Neuronal stem cell (in vitro differentiated cells): ENCODE data around the gene PLD4.

Experiments used
- DNase-seq: peaks from one replicate; pipeline ENCODE4 v3.0.0-alpha.2; 2013; ENCODE audit warnings: low spot score
- H2AFZ ChIP-seq: one replicate; pipeline ENCODE4 v1.6.1; 2013; ENCODE audit warnings: mild to moderate bottlenecking, low read length, inconsistent platforms
- H2AK5ac ChIP-seq: 2 replicates; pipeline ENCODE4 v1.6.1; 2013; ENCODE audit warnings: low read depth, mild to moderate bottlenecking, inconsistent platforms, low read length, moderate library complexity, mixed read lengths
- H2BK120ac ChIP-seq: 2 replicates; pipeline ENCODE4 v1.6.1; 2013; ENCODE audit warnings: low read depth, mild to moderate bottlenecking, inconsistent platforms, low read length, moderate library complexity, mixed read lengths
- H2BK12ac ChIP-seq: one replicate; pipeline ENCODE4 v1.6.1; 2013; ENCODE audit warnings: low read length, inconsistent platforms
- H2BK15ac ChIP-seq: 2 replicates; pipeline ENCODE4 v1.6.1; 2013; ENCODE audit warnings: mild to moderate bottlenecking, low read length, inconsistent platforms, mixed read lengths
- H2BK5ac ChIP-seq: one replicate; pipeline ENCODE4 v1.6.1; 2013; ENCODE audit warnings: inconsistent platforms, mild to moderate bottlenecking, low read length, moderate library complexity
- H3K14ac ChIP-seq: one replicate; pipeline ENCODE4 v1.6.1; 2013; ENCODE audit warnings: low read length, inconsistent platforms
- H3K18ac ChIP-seq: 2 replicates; pipeline ENCODE4 v1.6.1; 2013; ENCODE audit warnings: low read length, inconsistent platforms
- H3K23ac ChIP-seq: 2 replicates; pipeline ENCODE4 v1.6.1; 2013; ENCODE audit warnings: low read depth, mild to moderate bottlenecking, mixed read lengths, low read length, inconsistent platforms; ENCODE audit not compliant: poor library complexity
- H3K27ac ChIP-seq: replicated peaks from 3 replicates; pipeline ENCODE4 v1.5.1; 2013; ENCODE audit warnings: low read length, inconsistent platforms
- H3K27me3 ChIP-seq, 3 experiments: 2 replicates each; pipeline ENCODE4 v1.6.1; 2013; ENCODE audit warnings: low read length in 3 of 3, mild to moderate bottlenecking in 2 of 3, inconsistent platforms in 1 of 3, low read depth in 1 of 3, mixed read lengths in 1 of 3, moderate library complexity in 1 of 3; ENCODE audit not compliant: control insufficient read depth in 3 of 3, insufficient read depth in 3 of 3
- H3K36me3 ChIP-seq, 2 donors: replicated peaks in 1 of 2; 2 replicates each; pipeline ENCODE4 v1.6.1; 2013; ENCODE audit warnings: low read length in 2 of 2; ENCODE audit not compliant: control insufficient read depth in 2 of 2, insufficient read depth in 2 of 2
- H3K4ac ChIP-seq: 2 replicates; pipeline ENCODE4 v1.6.1; 2013; ENCODE audit warnings: inconsistent platforms, mild to moderate bottlenecking, low read length, moderate library complexity
- H3K4me1 ChIP-seq, 2 donors: 1 replicate in 1 of 2; 2 replicates in 1 of 2; pipeline ENCODE4 v1.6.1; 2013; ENCODE audit warnings: low read length in 2 of 2, low read depth in 1 of 2; ENCODE audit not compliant: control insufficient read depth in 2 of 2, insufficient read depth in 1 of 2
- H3K4me2 ChIP-seq: one replicate; pipeline ENCODE4 v1.6.1; 2013; ENCODE audit warnings: mild to moderate bottlenecking, low read length, inconsistent platforms; ENCODE audit not compliant: insufficient read depth, poor library complexity, severe bottlenecking
- H3K4me3 ChIP-seq, 2 donors: 2 replicates each; pipeline ENCODE4 v1.5.1; 2013; ENCODE audit warnings: low read length in 2 of 2, mild to moderate bottlenecking in 2 of 2, inconsistent platforms in 1 of 2, moderate library complexity in 1 of 2
- H3K79me1 ChIP-seq: one replicate; pipeline ENCODE4 v1.6.1; 2013; ENCODE audit warnings: low read depth, mild to moderate bottlenecking, inconsistent platforms, low read length, moderate library complexity
- H3K9ac ChIP-seq: one replicate; pipeline ENCODE4 v1.6.1; 2013; ENCODE audit warnings: mild to moderate bottlenecking, low read depth, low read length, inconsistent platforms; ENCODE audit not compliant: poor library complexity
- H3K9me3 ChIP-seq, 2 donors: replicated peaks in 1 of 2; 2 replicates each; pipeline versions ENCODE3 to v1.6.1; 2013; ENCODE audit warnings: low read length in 2 of 2, mild to moderate bottlenecking in 2 of 2, inconsistent platforms in 1 of 2, low read depth in 1 of 2, mixed read lengths in 1 of 2, moderate library complexity in 1 of 2; ENCODE audit not compliant: control insufficient read depth in 2 of 2, insufficient read depth in 1 of 2
- H4K8ac ChIP-seq: one replicate; pipeline ENCODE4 v1.6.1; 2013; ENCODE audit warnings: low read depth, mild to moderate bottlenecking, inconsistent platforms, low read length, moderate library complexity
- H4K91ac ChIP-seq: one replicate; pipeline ENCODE4 v1.6.1; 2013; ENCODE audit warnings: low read length, low read depth, mild to moderate bottlenecking, inconsistent platforms; ENCODE audit not compliant: poor library complexity
- WGBS, 2 donors: extraction: QIAGEN DNeasy Blood & Tissue Kit; methylation state at CpG; one replicate each; pipeline ENCODE4 v1.1.7; 2013; ENCODE audit warnings: missing lambda C conversion rate in 2 of 2, mixed read lengths in 1 of 2; ENCODE audit not compliant: insufficient read length in 2 of 2, insufficient replicate concordance in 1 of 2; ENCODE audit errors: extremely low coverage in 2 of 2; 5-methylcytosine and 5-hydroxymethylcytosine counted together

The PLD4 gene

GRCh38 chr14:104877066-104877805 lies 47.4 kb upstream of the PLD4 start:
- Histone ChIP-seq H2AFZ (no peak overlapping the region), H4K91ac (no peak overlapping the region), H3K14ac (no peak overlapping the region), H4K8ac (no peak overlapping the region), H3K4me3 (no peak overlapping the region), H2AK5ac (no peak overlapping the region), H3K27me3 (no peaks in the 10 kb centered on the region), H3K79me1 (peaks cover 17% of the 10 kb centered on the region), H2BK120ac (no peak overlapping the region), H2BK5ac (no peak overlapping the region), H3K4me1 (peaks cover 0 to 11% of the 10 kb centered on the region in 2 donors), H2BK15ac (no peak overlapping the region), H3K4ac (no peak overlapping the region), H3K23ac (peak overlapping the region; percentile 20), H3K27ac (no peak overlapping the region), H3K9me3 (no peaks in the 10 kb centered on the region), H2BK12ac (no peak overlapping the region), H3K18ac (peak overlapping the region; percentile 71), H3K9ac (no peak overlapping the region), H3K36me3 (peaks cover 0 to 7% of the 10 kb centered on the region in 2 donors), H3K4me2 (no peak overlapping the region)
- no peak for DNase-seq
- WGBS, 2 donors, result no CpG with 5 or more reads among the region's 14 CpGs

GRCh38 chr14:104877806-104878550 lies 46.7 kb upstream of the PLD4 start:
- no peak overlapping the region for H3K4ac ChIP-seq
- no peak overlapping the region for H4K8ac ChIP-seq
- H3K9me3 ChIP-seq, result no peaks in the 10 kb centered on the region
- H3K4me1 ChIP-seq, result peaks cover 0 to 8% of the 10 kb centered on the region in 2 donors
- H3K9ac ChIP-seq, result no peak overlapping the region
- no peak overlapping the region for H3K14ac ChIP-seq
- no peak for DNase-seq
- no peak overlapping the region for H3K27ac ChIP-seq
- H2BK15ac ChIP-seq, result no peak overlapping the region
- peaks cover 0 to 7% of the 10 kb centered on the region in 2 donors for H3K36me3 ChIP-seq
- H2BK5ac ChIP-seq, result no peak overlapping the region
- peaks cover 13% of the 10 kb centered on the region for H3K79me1 ChIP-seq
- peak overlapping the region; percentile 80 for H3K23ac ChIP-seq
- H2BK12ac ChIP-seq, result no peak overlapping the region
- no peak overlapping the region for H2BK120ac ChIP-seq
- H2AK5ac ChIP-seq, result no peak overlapping the region
- H3K18ac ChIP-seq, result peak overlapping the region; percentile 38
- H3K27me3 ChIP-seq, result no peaks in the 10 kb centered on the region
- no peak overlapping the region for H2AFZ ChIP-seq
- no peak overlapping the region for H4K91ac ChIP-seq
- H3K4me3 ChIP-seq, result peak overlapping the region in 1 of 2 donors; percentile 9
- H3K4me2 ChIP-seq, result no peak overlapping the region
- no CpG with 5 or more reads among the region's 30 CpGs for WGBS, 2 donors

GRCh38 chr14:104878582-104878981 lies 46.1 kb upstream of the PLD4 start:
- H4K8ac ChIP-seq, result no peak overlapping the region
- DNase-seq, result no peak
- H4K91ac ChIP-seq, result no peak overlapping the region
- H2BK15ac ChIP-seq, result no peak overlapping the region
- no peak overlapping the region for H2AK5ac ChIP-seq
- WGBS, 2 donors, result no CpG with 5 or more reads among the region's 14 CpGs
- no peak overlapping the region for H2BK12ac ChIP-seq
- H3K18ac ChIP-seq, result peak overlapping the region; percentile 38
- H3K9me3 ChIP-seq, result peaks cover 0 to 2% of the 10 kb centered on the region in 2 donors
- no peak overlapping the region for H3K4me2 ChIP-seq
- H3K36me3 ChIP-seq, result peaks cover 0 to 9% of the 10 kb centered on the region in 2 donors
- no peaks in the 10 kb centered on the region for H3K27me3 ChIP-seq
- no peak overlapping the region for H3K27ac ChIP-seq
- H2AFZ ChIP-seq, result no peak overlapping the region
- H3K4ac ChIP-seq, result no peak overlapping the region
- no peak overlapping the region for H3K14ac ChIP-seq
- no peak overlapping the region for H2BK120ac ChIP-seq
- H3K4me1 ChIP-seq, result peaks cover 0 to 5% of the 10 kb centered on the region in 2 donors
- peak overlapping the region in 1 of 2 donors; percentile 9 for H3K4me3 ChIP-seq
- no peak overlapping the region for H3K9ac ChIP-seq
- no peak overlapping the region for H2BK5ac ChIP-seq
- peaks cover 11% of the 10 kb centered on the region for H3K79me1 ChIP-seq
- peak overlapping the region; percentile 80 for H3K23ac ChIP-seq
